Measurements from ENCODE around the gene OTULIN.
A peak's percentile ranks its signal among the peaks of the same experiment; 100 is the strongest.

OTULIN gene

DNA sequence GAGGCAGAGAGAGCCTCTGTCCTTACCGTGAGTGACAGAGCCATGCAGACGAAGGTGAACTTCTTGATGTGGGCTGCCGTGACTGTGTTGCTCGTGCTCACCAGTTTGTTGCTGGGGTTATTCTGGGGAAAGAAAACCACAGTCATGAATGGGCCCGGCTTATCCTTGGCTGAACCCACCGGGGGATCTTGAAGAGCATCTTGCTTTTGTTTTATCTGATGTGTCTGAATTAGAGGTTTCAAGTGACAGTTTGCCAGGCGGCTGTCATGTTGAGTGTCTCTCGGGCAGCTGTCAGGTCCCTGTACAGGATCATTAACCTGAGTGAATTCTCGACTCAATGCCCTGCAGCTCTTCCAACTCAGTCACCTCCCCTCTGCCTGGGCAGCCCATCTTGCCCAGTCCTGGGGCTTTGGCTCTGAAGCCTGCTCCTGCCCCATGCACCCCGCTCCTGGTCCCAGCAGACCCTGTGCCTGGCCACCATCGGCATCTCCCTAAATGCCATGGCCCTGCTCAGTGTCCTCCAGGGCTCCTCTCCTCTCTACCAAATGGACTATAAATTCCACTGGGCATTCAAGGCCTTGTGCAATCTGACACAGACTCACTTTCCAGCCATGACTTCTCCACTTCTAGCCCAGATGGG is 77.4 kb downstream of the OTULIN start:
- DNase-seq (ENCODE audit: low read depth in 2 of 2) = no peak

GRCh38 chr5:14742498-14742897 is 78.0 kb downstream of the OTULIN start:
- no peak for DNase-seq (ENCODE audit: low read depth in 2 of 2)

DNA sequence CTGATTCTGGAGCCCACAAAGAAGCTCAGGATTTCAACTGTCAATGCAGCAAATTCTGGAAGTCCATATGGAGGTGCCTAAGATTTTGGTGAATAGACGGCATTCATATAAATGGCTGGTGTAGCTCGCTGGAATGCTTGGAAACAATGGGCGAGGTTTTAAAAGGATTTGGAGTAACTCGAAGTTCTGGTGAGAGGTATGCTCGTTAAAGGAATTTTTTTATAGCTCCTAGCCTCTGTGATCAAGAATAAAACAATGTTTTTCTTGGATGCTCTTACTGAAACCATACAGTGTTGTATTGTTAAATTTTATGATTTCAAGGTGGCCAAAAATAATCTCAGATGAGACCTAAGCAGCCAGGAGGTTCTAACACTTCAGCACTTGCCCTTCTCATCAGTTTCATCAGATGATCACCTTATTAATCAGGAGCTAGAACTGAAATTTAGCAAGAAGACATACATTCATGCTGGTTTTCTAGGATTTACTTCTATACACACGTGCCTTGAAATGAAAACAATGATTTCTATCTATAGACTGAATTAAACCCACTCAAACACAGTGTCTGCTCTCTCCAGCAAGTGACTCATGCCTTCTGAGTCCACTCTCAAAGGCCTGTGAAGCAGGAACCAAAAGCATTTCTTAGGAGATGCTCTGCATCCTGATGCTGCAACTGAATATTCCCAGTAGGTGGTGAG is 79.2 kb downstream of the OTULIN start:
- DNase-seq (ENCODE audit: low read depth in 2 of 2) = peak; percentile 10

DNA sequence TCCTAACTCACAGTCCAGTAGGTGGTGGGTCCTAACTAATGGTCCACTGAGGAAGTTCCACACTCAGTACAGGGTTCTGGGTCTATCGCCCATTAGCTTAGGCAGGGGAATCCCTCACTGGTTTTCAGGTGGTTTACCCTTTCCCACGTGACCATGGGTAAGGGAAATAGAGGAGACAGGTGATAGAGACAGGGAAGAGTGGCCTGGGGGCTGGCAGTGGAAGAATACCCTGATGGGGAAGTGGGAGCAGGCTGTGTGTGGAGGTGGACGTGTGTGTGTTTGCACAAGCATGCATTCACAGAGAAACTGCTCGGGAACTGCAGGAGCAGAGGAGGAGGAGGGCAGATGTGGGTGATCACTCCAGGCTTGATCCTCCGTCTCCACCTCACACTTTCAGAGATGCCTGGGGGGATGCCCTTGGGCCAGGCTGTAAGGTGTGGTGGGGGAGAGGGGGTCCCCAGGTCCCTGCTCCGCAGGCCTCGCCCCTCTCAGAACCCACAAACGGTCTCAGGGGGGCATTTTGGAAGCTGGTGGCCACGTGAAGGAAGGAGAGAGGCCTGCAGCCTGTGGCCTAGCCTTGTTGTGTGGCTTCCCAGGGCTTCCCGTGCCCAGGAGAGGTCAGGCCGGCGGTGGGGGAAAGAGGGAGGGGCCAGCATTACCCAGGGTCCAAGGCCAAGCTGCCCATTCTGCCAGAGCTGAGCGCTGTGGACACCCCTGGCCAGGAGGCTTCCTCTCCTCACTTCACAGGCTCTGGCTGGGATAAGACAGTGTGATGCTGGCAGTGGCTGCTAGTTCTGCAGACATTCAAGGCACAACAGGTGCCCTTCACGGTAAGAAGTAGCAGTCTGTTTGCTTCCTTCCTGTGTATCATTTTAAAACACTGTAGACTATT is 80.0 kb downstream of the OTULIN start:
- no peak for DNase-seq (ENCODE audit: low read depth in 2 of 2)

GRCh38 chr5:14745188-14745563 is 80.7 kb downstream of the OTULIN start:
- DNase-seq (ENCODE audit: low read depth in 2 of 2) = no peak

GRCh38 chr5:14745753-14746152 is 81.2 kb downstream of the OTULIN start:
- no peak for DNase-seq (ENCODE audit: low read depth in 2 of 2)

DNA sequence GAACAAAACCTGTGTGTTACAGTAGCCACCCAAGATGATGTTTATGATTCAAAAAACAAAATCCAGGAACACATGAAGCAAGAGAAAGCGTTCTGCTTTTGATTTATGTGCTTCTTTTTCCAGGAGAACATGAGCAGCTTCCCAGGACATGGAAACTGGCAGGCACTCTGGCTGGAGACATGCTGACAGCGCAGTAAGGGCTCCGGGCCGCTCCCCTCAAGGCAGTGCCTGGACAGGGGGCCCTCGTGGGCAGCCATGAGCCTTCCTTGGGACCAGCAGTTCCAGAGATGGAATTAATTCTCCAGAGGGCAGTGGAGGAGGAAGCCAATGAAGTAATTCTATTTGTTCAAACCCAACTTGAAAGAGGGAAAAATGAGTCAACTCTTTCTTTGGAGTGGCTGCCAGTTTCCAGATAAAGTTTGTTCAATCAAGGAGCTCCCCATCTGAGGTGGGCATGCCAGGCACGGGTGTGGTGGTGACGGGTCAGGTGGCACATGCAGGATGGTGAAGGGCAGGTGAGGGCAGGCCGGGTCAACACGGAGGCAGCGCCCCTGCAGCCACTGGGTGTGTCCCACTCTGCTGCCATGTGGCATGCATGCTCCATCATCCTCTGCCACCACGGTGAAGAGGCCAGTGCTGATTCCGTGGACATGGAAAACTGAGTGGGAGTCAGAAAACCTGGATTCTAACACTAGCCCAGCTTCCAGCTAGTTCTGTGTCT is 83.8 kb downstream of the OTULIN start:
- DNase-seq (ENCODE audit: low read depth in 2 of 2) = no peak

Data from fibroblast of skin of left biceps (primary cell).